Stomach (tissue), 4 donors: ENCODE data around the gene ANKRD33B.

Experiments used
- EP300 ChIP-seq: sonication (generic); formaldehyde crosslinking; IDR thresholded peaks from one replicate; pipeline ENCODE4 v1.6.1; 2017; ENCODE audit warnings: antibody characterized with exemption
- POLR2A ChIP-seq, 4 donors: fragments of 450-650 bp; IDR thresholded peaks; one replicate each; pipeline ENCODE4 v1.6.1; 2016; ENCODE audit warnings: antibody characterized with exemption in 4 of 4, control low read depth in 2 of 4, mild to moderate bottlenecking in 1 of 4, moderate library complexity in 1 of 4
- POLR2AphosphoS5 ChIP-seq, 3 donors: sonication (generic); formaldehyde crosslinking; IDR thresholded peaks; one replicate each; pipeline ENCODE4 v1.6.1; 2016; ENCODE audit warnings: antibody characterized with exemption in 3 of 3
- TF ChIP-seq, protein P1 (sequence below), 7 experiments: fragments of 450-650 bp in 4 of 7; fragments of 200-600 bp in 3 of 7; sonication (generic) in 3 of 7; IDR thresholded peaks; one replicate each; pipeline ENCODE4 v1.5.1; 2016 to 2019; ENCODE audit warnings: antibody characterized with exemption in 7 of 7, control low read depth in 2 of 7, mild to moderate bottlenecking in 1 of 7

DNA sequence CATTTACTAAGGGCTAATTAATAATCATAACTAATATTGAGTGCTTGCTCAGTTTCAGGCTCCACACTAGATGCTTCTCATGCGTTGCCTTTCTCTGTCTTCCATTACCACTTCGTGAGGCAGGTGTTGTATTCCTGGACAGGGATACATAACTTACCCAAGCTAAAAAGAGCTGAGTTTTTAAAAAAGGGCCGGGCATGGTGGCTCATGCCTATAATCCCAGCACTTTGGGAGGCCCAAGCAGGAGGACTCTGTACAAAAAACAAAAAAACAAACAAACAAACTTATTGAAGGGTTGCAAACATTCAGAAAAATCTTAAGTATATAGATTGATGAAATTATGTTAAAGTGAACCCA lies 12.1 kb upstream of the ANKRD33B start:
- TF ChIP-seq, protein P1, sequence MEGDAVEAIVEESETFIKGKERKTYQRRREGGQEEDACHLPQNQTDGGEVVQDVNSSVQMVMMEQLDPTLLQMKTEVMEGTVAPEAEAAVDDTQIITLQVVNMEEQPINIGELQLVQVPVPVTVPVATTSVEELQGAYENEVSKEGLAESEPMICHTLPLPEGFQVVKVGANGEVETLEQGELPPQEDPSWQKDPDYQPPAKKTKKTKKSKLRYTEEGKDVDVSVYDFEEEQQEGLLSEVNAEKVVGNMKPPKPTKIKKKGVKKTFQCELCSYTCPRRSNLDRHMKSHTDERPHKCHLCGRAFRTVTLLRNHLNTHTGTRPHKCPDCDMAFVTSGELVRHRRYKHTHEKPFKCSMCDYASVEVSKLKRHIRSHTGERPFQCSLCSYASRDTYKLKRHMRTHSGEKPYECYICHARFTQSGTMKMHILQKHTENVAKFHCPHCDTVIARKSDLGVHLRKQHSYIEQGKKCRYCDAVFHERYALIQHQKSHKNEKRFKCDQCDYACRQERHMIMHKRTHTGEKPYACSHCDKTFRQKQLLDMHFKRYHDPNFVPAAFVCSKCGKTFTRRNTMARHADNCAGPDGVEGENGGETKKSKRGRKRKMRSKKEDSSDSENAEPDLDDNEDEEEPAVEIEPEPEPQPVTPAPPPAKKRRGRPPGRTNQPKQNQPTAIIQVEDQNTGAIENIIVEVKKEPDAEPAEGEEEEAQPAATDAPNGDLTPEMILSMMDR (IDR thresholded peaks at IDR 0.05) = no peak
- TF ChIP-seq EP300 (no peak), POLR2AphosphoS5 (IDR thresholded peaks at IDR 0.05) (no peak), POLR2A (IDR thresholded peaks at IDR 0.05) (no peak)
